HG03469 (cell line): ENCODE data around the gene BBS10.
"Not testable (repeated sequence)": the region's sequence is repeated elsewhere in the genome, so short reads cannot be mapped to it uniquely, and the experiment has no call there.

Source experiments
- ATAC-seq: cut with Tn5 transposase; IDR thresholded peaks from one replicate; pipeline ENCODE4 v1.9.1; 2021; ENCODE audit warnings: mild to moderate bottlenecking, moderate library complexity, moderate number of reproducible peaks; ENCODE audit not compliant: unreplicated experiment

Gene BBS10

DNA sequence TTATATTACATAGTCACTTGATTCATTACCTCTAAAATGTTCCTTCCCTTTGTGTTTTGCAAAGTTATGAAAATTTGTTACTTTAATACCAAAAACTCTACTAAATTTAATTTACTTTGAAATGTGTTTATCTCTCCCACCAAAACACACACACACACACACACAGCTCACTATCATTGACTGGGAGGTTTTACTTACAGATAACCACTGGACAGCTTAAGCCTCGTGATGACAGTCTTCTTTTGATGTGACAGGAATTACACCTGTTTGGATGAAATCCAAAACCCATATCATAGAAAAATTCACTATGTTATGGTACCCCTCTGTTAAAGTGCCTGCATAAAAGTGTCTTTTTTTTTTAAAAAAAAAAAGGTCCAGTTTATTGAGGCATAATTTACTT is 15.6 kb downstream of the BBS10 start:
- no peak for ATAC-seq

DNA sequence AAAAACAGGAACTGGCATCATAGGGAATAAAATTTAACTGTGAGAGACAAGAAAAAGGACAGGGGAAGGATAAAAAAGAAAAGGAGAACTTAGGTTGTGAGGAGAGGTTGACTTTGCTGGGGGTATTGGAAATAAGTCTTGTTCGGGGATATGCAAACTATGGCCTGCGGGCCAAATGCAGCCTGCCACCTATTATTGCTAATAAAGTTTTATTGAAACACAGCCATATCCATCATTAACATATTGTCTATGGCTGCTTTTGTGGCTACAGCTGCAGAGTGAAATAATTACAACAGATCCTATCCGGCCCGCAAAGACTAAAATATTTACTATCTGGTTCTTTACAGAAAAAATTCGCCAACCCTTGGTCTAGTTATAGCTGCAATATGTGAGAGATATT is 18.6 kb downstream of the BBS10 start:
- no peak for ATAC-seq

DNA sequence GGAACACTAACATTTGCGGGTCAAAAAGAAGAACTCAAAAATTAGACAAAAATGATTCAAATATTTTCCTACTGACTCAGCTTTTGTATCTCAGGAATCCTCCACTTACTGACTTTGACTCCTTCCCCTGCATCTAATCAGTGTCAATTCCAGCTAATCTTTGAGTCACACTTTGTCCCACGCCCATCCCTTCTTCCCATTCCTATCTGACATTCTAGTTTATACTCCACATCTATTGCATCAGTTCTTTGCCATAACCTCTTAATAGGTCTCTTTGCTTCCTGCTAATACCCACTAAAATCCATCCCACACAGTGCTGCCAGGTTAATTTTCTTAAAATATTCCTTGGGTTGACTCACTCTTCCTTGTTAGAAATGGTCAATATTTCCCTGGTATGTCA is 19.1 kb downstream of the BBS10 start:
- ATAC-seq, result no peak

DNA sequence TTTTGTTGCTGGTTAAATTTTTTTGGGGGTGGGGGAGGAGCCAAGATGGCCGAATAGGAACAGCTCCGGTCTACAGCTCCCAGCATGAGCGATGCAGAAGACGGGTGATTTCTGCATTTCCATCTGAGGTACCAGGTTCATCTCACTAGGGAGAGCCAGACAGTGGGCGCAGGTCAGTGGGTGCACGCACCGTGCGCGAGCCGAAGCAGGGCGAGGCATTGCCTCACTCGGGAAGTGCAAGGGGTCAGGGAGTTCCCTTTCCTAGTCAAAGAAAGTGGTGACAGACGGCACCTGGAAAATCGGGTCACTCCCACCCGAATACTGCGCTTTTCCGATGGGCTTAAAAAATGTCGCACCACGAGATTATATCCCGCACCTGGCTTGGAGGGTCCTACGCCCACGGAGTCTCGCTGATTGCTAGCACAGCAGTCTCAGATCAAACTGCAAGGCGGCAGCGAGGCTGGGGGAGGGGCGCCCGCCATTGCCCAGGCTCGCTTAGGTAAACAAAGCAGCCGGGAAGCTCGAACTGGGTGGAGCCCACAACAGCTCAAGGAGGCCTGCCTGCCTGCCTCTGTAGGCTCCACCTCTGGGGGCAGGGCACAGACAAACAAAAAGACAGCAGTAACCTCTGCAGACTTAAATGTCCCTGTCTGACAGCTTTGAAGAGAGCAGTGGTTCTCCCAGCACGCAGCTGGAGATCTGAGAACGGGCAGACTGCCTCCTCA is 28.5 kb downstream of the BBS10 start:
- ATAC-seq, result not testable (repeated sequence)

GRCh38 chr12:76318773-76319594 is 29.2 kb downstream of the BBS10 start:
- ATAC-seq, result no peak

DNA sequence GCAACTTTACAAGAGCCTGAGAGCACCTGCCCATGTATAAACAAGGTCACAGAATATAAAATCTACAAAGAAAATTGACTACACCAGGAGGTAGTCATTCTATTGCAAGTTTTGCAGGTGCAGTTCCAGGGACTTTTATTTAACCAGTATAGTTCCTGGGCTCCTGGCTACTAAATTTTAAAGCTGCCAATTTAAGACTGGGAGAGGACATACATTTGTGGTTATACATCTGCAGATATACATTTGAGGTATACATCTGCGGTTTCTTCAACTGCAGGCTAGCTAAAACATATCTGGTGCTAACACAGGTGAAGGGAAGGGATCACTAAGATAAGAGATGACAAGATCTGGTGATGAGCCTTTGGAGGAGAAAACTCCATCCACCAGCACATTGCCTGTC is 30.2 kb downstream of the BBS10 start:
- ATAC-seq, result no peak

- no peak for ATAC-seq
Observed at GRCh38 chr12:76316468-76316867, 31.7 kb downstream of the BBS10 start.

GRCh38 chr12:76313299-76313698 is 34.9 kb downstream of the BBS10 start:
- no peak for ATAC-seq

DNA sequence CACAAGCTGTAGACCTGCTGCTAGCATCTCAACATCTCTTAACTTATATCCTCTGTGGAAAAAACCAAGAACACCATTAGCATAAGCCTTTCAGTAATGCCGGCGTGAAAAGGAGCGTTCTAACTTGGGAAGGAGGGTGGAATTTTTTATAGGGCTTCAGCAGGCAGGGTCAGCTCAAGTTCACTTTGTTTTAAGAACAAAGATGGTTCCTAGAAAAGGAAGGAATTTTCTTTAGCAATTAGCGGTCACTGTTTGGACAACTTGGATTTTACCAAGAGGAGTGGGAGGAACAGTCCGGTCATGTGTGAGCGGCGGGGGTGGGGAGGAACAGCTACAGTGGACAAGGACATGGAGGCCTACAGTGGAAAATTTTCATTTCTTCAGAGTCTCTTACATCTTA is 35.9 kb downstream of the BBS10 start:
- no peak for ATAC-seq

DNA sequence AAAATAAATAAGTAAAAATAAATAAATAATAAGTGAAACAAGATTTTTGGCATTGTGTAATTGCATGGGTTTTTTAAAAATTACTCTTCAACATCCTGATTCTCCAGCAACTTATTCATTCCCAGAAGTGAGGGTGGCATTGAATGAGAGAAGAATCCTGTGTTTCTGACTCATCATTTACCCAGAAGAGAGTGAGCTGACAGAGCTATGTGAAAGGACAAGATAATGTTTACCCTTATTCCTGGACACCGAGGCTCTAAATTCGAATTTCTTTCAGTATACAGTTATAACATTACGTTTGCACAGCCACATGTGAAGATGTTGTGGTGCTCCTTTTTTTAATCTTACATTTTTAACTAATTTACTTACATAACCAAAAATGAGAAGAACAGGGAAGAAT is 36.4 kb downstream of the BBS10 start:
- no peak for ATAC-seq

DNA sequence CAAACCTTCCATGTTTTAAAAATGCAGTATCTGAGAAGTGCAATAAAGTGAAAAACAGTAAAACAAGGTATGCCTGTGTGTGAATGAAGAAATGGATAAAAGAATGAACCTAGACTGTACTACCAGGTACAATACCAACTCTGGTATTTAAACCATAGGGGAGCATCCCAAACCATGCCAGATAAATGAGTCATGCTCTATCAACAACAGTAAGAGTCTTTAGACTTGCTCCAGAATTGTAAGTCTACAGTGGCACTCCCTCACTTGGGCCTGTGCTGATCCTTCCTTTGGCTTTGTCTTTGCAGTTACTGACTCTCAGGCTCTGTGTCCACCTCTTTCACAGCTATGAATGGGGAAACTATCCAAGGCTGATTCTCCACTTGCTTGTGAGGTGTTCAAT is 38.1 kb downstream of the BBS10 start:
- no peak for ATAC-seq

GRCh38 chr12:76308866-76309265 is 39.3 kb downstream of the BBS10 start:
- no peak for ATAC-seq

GRCh38 chr12:76307083-76307482 is 41.1 kb downstream of the BBS10 start:
- no peak for ATAC-seq

GRCh38 chr12:76303989-76304460 is 44.2 kb downstream of the BBS10 start:
- no peak for ATAC-seq

DNA sequence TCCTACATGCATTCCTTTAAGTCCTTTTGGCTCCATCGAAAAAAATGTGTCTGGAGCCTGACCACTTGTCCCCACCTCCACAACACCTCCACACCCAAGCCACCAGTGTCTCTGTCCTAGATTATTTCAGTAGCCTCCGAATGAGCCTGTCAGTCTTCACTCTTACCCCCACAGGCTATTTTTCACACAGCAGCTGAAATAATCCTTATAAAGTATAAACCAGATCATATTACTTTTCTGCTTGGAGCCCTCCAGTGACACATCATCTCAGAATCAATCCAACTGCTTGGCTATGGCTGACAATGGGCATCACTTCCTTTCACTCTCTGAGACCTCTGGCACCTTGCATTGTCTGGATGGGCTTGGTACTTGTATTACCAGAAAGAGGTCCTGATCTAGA is 44.9 kb downstream of the BBS10 start:
- no peak for ATAC-seq

GRCh38 chr12:76300297-76300665 is 47.9 kb downstream of the BBS10 start:
- no peak for ATAC-seq

DNA sequence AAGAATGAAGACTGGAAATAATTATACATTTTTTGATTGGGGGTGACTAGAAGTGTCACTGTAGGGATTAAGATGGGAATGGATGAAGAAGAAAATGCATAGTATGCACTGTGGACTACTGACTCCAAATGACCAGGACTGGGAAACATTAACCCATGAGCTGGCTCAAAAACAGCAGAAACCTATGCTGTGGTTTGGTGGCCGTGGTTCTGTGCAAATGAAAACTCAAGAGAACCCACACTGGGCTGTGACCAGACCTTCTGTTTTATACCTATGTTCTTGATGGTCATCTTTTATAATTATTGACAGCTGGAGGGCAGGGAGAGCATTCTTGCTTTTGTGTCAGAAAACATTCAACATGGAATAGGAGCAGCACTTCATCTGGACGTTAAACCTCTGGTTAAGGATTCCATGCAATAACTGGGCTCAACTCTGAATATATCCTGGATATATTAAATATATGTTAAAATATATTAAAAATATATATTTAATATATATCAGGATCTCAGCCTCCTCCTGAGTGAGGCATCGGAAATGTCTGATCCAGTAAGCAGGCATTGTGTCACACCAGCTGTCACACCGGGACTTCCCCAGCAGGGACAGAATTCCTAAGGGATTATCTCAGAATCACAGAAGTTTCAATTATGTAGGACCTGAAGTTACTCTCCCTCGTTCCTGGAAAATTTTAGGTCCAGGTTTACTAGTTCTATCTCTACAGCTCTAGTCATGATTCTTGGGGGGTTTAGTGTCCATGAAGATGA is 48.5 kb downstream of the BBS10 start:
- no peak for ATAC-seq
